ENCODE data around the gene ASB7.

The ASB7 gene

GRCh38 chr15:100686021-100686724 lies 83.8 kb downstream of the ASB7 start:
- DNase-seq (ENCODE audit: low spot score), result no peak

DNA sequence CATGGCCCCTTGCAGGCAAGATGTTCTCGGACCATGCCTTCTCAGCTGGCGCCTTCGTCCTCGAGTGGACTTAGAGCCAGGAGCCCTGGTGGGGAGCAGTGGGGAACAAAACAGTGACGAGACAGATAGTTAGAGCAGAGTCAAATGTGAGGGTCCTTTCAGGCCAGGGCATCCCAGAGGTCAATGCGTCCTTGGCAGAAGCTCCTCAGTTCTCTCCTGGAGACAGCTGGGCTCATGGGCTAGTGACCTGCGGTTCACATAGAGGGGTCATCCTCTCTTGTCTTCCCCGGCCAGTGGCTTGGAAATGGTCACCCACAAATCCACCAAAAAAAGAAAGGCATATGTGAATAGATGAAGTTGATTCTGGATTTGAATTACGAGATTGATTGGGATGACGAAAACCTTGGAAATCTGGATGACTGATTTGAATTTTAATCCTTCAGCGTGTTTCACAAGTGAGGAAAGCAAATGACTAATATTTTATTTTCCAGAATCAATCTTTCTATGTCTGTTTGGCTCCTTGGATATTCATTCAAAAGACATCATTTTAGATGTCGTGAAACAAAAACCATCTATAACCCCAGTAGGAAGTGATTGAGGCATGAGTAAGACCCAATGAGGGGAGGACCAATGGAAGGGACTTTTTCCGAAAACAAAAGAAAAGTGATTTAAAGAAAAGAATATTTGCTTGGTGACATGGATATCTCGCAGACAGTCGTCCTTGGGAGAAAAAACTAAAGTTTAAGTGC lies 84.5 kb downstream of the ASB7 start:
- no peak for DNase-seq (ENCODE audit: low spot score)

DNA sequence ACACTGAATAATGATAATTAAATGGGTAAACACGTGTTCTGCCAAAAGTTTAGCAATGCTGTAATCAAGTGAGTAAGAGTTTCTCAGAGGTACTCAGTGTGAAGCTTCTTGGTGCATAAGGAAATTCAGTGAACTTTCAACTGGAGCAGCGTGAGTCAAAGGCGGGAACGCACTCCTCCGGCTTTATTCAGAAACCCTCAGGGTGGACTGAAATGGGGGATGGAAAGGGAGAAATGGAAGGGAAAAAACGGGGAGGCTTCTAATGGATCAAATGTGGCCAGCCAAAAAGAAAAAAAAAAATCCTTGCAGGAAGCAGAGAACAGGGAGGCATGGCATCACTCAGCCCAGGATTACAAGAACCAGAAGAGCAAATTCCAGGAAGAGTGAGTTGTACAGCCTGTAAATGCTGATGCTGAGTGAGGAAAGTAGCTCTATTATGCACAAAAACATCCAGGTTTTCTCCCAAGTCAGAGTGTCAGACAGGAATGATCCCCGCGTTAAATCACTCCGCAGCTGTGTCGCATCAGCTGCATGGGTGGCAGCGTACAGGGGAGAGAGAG lies 85.3 kb downstream of the ASB7 start:
- no peak for DNase-seq (ENCODE audit: low spot score)

- DNase-seq (ENCODE audit: low spot score), result no peak
These were observed 86.2 kb downstream of the ASB7 start for GRCh38 chr15:100688549-100689120.

- DNase-seq (ENCODE audit: low spot score), result no peak
These were observed 86.9 kb downstream of the ASB7 start for GRCh38 chr15:100689131-100689899.

DNA sequence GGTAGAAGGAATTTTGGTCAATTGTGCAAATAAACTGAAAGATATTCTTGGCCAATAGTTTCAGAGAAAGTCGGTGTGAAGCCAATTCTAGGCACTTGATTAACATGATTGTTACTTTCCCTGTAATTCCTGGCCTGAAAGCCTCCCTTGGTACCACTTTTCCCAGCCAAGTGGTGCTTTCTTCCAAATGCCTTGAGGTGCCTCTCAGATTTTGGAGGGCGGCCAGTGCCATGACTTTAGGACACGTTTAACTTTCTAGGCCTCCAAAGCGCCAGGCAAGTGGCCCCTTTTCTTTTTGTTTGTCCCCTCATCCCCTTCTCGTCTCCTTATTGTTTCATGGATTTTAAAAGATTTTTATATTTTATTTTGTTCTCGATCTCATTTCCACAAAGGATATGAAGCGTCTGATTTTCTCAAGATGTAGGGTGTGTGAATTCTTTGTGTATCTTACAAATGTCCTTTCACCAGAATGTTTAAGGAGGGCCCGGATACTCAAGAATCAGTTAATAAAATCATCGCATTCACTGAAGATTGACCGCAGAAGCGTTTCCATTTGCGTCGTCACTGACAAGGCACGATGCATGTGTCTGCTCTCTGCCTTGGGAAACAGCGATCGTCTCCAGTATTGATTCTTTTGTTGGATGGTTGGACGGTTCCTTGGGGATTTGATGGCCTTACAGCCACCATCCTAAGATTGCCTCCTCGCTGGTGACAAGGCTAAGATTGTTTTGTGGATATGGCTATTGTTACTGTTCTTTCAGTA lies 87.8 kb downstream of the ASB7 start:
- DNase-seq (ENCODE audit: low spot score), result no peak

- DNase-seq (ENCODE audit: low spot score), result no peak
These were observed 88.4 kb downstream of the ASB7 start for GRCh38 chr15:100690795-100691158.

- no peak for DNase-seq (ENCODE audit: low spot score)
These were observed 88.9 kb downstream of the ASB7 start for GRCh38 chr15:100691321-100691720.

DNA sequence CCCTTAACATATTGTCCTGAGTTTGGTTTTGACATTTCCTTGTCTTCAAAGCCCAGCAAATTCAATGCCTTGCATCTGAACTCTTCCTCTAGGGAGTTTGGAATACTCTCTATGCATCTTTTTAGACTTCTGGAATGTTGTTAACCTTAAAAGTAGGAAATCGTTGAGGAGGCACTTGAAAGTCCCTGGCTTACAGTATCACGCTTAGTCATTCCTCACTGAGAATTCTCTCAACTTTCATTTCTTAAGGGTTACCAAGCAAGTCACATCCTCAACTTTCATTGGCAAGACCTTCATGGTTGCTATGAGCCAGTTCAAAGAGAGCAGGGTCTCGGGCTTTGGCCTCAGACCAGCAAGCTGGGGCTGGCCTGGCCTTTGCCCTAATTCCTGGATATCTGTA lies 89.9 kb downstream of the ASB7 start:
- no peak for DNase-seq (ENCODE audit: low spot score)

DNA sequence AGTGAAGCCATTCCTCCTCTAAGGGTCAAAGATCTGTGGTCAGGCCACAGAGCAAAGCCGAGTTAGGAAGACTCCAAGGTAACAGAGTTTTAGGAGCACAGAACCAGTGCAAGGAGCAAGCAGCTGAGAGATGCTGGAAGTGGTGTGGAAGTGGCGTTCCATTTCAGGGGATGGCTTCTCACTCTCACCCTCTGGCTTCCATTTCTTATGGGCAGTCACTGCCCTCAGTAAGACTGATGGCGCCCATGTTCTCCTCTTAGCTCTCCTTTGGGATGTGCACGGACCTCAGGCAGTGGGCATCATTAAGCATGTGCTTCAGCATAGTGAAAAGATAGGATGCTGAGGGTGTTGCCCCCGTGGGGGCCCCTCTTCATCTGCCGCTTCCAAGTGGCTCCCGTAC lies 90.3 kb downstream of the ASB7 start:
- DNase-seq (ENCODE audit: low spot score), result no peak

DNA sequence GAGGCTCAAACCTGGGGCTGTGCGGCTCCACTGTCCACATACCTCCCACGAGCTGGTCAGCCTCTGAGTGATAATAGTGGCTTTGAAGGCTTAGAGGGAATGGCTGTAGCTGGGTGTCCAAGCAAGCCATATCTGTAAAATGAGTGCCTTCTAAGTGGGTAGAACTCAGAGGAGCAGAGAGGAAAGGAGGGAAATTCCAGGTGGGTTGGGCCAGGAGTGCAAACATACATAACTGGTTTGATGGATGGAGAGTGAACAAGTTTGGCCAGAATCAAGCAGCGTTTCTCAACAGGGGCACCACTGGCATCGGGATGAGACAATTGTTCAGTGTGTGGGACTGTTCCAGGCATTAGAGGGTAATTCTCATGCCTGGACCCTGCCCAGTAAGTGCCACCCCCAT lies 91.1 kb downstream of the ASB7 start:
- DNase-seq (ENCODE audit: low spot score), result no peak

GRCh38 chr15:100694381-100695021 lies 92.1 kb downstream of the ASB7 start:
- DNase-seq (ENCODE audit: low spot score), result no peak

GRCh38 chr15:100695048-100695447 lies 92.7 kb downstream of the ASB7 start:
- DNase-seq (ENCODE audit: low spot score), result no peak

DNA sequence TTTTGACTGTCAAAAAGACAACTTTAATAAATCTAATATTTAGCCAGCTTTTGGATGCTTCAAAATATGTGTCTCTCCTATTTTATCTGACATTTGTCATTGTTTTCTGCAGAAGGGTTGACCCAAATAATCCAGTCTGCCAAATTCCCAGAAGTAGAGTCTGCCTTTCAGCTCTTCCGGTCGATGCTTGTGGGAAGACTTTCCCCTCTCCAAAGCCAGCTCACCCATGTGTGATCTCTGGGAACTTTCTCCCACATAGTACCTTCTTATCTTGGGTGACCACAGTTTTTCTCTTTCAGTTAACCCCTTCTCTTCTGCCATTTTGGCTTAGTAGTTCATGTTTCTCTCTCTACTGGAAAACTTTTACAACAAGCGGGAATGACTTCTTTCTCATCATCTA lies 94.1 kb downstream of the ASB7 start:
- DNase-seq (ENCODE audit: low spot score), result no peak

Measured in CD4-positive, alpha-beta T cell treated with Interleukin-2 at 100 ng/mL for 4 hours (primary cell).